ENCODE results near the gene CDK5RAP3. TPM values are rescaled to one million over a fixed set of nuclear protein-coding genes. Genes with fewer than 3 reads are reported as not detected.
"Not testable (repeated sequence)": the region's sequence is repeated elsewhere in the genome, so short reads cannot be mapped to it uniquely, and the experiment has no call there.

CDK5RAP3 gene
- total RNA-seq, 4 donors from 2014 or later = 43.8 to 98.8 (median 63.8) TPM

GRCh38 chr17:47987240-47987835 lies 16.4 kb downstream of the CDK5RAP3 start:
- no peaks in the 10 kb centered on the region for H3K9me3 ChIP-seq
- TF ChIP-seq EP300 (IDR thresholded peaks at IDR 0.05) (no peak), POLR2AphosphoS5 (IDR thresholded peaks at IDR 0.05) (no peak), CTCF (IDR thresholded peaks at IDR 0.05) (no peak), POLR2A (IDR thresholded peaks at IDR 0.05) (no peak)
- ATAC-seq = peak; percentile 43
- H3K36me3 ChIP-seq = peaks cover 0 to 15% of the 10 kb centered on the region in 2 donors
- peak overlapping the region in 3 of 4 donors; percentile 64 to 75 (median 65) for H3K27ac ChIP-seq
- H3K4me1 ChIP-seq = peaks cover 0 to 21% (median 8%) of the 10 kb centered on the region in 3 donors
- H3K27me3 ChIP-seq = no peaks in the 10 kb centered on the region
- H3K4me3 ChIP-seq = no peak overlapping the region
- 20 to 34% methylated on average over 4 to 13 of the region's 17 CpGs for WGBS, 2 donors (ENCODE audit: low coverage in 1 of 2)

GRCh38 chr17:47988445-47988844 lies 17.5 kb downstream of the CDK5RAP3 start:
- not testable (repeated sequence) for H3K4me3 ChIP-seq, H3K27ac ChIP-seq, H3K36me3 ChIP-seq, H3K27me3 ChIP-seq, ATAC-seq, H3K9me3 ChIP-seq
- WGBS, 2 donors (ENCODE audit: low coverage in 1 of 2) = 100% methylated on average over 1 of the region's 1 CpG
- H3K4me1 ChIP-seq = peaks cover 0 to 14% (median 8%) of the 10 kb centered on the region in 3 donors

- 69 to 83% methylated on average over 9 to 10 of the region's 10 CpGs for WGBS, 2 donors (ENCODE audit: low coverage in 1 of 2)
- ATAC-seq = no peak
- H3K27me3 ChIP-seq = no peaks in the 10 kb centered on the region
- peaks cover 0 to 14% (median 8%) of the 10 kb centered on the region in 3 donors for H3K4me1 ChIP-seq
- TF ChIP-seq CTCF (IDR thresholded peaks at IDR 0.05) = no peak
- TF ChIP-seq POLR2AphosphoS5 (IDR thresholded peaks at IDR 0.05) = no peak
- no peak for TF ChIP-seq EP300 (IDR thresholded peaks at IDR 0.05)
- no peak for TF ChIP-seq POLR2A (IDR thresholded peaks at IDR 0.05)
- no peak overlapping the region for H3K27ac ChIP-seq
- H3K9me3 ChIP-seq = no peaks in the 10 kb centered on the region
- no peak overlapping the region for H3K4me3 ChIP-seq
- no peaks in the 10 kb centered on the region for H3K36me3 ChIP-seq
Observed at GRCh38 chr17:47989159-47989558, 18.2 kb downstream of the CDK5RAP3 start.

GRCh38 chr17:47989700-47990099 lies 18.8 kb downstream of the CDK5RAP3 start:
- TF ChIP-seq POLR2A (IDR thresholded peaks at IDR 0.05) = no peak
- TF ChIP-seq EP300 (IDR thresholded peaks at IDR 0.05) = no peak
- TF ChIP-seq CTCF (IDR thresholded peaks at IDR 0.05) = no peak
- no peak for TF ChIP-seq POLR2AphosphoS5 (IDR thresholded peaks at IDR 0.05)
- 100% methylated on average over 1 of the region's 1 CpG; no CpG with 5 or more reads in 1 of the 2 donors for WGBS, 2 donors (ENCODE audit: low coverage in 1 of 2)
- Histone ChIP-seq H3K36me3 (no peaks in the 10 kb centered on the region), H3K27me3 (peaks cover 1% of the 10 kb centered on the region), H3K4me3 (no peak overlapping the region), H3K9me3 (no peaks in the 10 kb centered on the region), H3K4me1 (peaks cover 0 to 14% (median 8%) of the 10 kb centered on the region in 3 donors), H3K27ac (no peak overlapping the region)
- ATAC-seq = no peak

- WGBS, 2 donors (ENCODE audit: low coverage in 1 of 2) = 42% methylated on average over 5 of the region's 14 CpGs; no CpG with 5 or more reads in 1 of the 2 donors
- no peaks in the 10 kb centered on the region for H3K36me3 ChIP-seq
- ATAC-seq = no peak
- peaks cover 0 to 14% (median 8%) of the 10 kb centered on the region in 3 donors for H3K4me1 ChIP-seq
- H3K27ac ChIP-seq = no peak overlapping the region
- H3K4me3 ChIP-seq = no peak overlapping the region
- H3K27me3 ChIP-seq = peaks cover 15% of the 10 kb centered on the region
- TF ChIP-seq CTCF (IDR thresholded peaks at IDR 0.05) = no peak
- TF ChIP-seq EP300 (IDR thresholded peaks at IDR 0.05) = no peak
- TF ChIP-seq POLR2AphosphoS5 (IDR thresholded peaks at IDR 0.05) = no peak
- H3K9me3 ChIP-seq = no peaks in the 10 kb centered on the region
Observed at GRCh38 chr17:47990962-47991731, 20.2 kb downstream of the CDK5RAP3 start.

Measured in gastroesophageal sphincter (tissue), 4 donors.